Gastrocnemius medialis (tissue), 4 donors: ENCODE results near the gene DBN1.
"Not testable (repeated sequence)": the region's sequence is repeated elsewhere in the genome, so short reads cannot be mapped to it uniquely, and the experiment has no call there.

Source experiments
- CTCF ChIP-seq, 5 experiments: fragments of 450-650 bp in 3 of 5; fragments of 200-600 bp in 2 of 5; sonication (generic) in 2 of 5; IDR thresholded peaks in 4 of 5; conservative IDR thresholded peaks in 1 of 5; 1 replicate in 4 of 5; 2 replicates in 1 of 5; pipeline ENCODE4 v1.5.1; 2016 to 2019; ENCODE audit warnings: antibody characterized with exemption in 5 of 5, mild to moderate bottlenecking in 3 of 5, moderate library complexity in 3 of 5
- POLR2A ChIP-seq, 2 donors: fragments of 450-650 bp; IDR thresholded peaks; one replicate each; pipeline ENCODE4 v1.6.1; 2017; ENCODE audit warnings: antibody characterized with exemption in 2 of 2, mild to moderate bottlenecking in 2 of 2, moderate library complexity in 2 of 2

- TF ChIP-seq CTCF (IDR thresholded peaks at IDR 0.05 in 4 of 5, conservative IDR thresholded peaks at IDR 0.05 in 1 of 5); POLR2A (IDR thresholded peaks at IDR 0.05): not testable (repeated sequence)
Measured at GRCh38 chr5:177417081-177417480, 56.4 kb downstream of the DBN1 start.
